Renal pelvis (tissue), 12 donors: ENCODE results near the gene ASIP. TPM values are rescaled to one million over a fixed set of nuclear protein-coding genes. Genes with fewer than 3 reads are reported as not detected.
"Not testable (repeated sequence)": the region's sequence is repeated elsewhere in the genome, so short reads cannot be mapped to it uniquely, and the experiment has no call there.

Source experiments
- DNase-seq: peaks from one replicate; pipeline ENCODE4 v3.0.0-alpha.2; 2013
- long read RNA-seq, 16 experiments: transcript quantifications; one replicate each; lab custom pipeline, GENCODE V29; 2026
- polyA plus RNA-seq, 3 donors: library from polyadenylated mRNA; unstranded; fragments of 120-200 nt; gene quantifications; one replicate each; pipeline ENCODE4 v1.2.1, GENCODE V29; 2013; ENCODE audit not compliant: insufficient read length in 3 of 3

Gene ASIP
- under 1 TPM; 0.34 to 0.76 (median 0.40) TPM for polyA plus RNA-seq
- long read RNA-seq, donor 1, partial matches to known transcripts: 104 of 111 reads
- long read RNA-seq, donor 1, other reads (novel, unspliced or antisense): 7 of 111 reads
- long read RNA-seq, donor 2, partial matches to known transcripts: 150 of 150 reads
- long read RNA-seq, donor 2, other reads (novel, unspliced or antisense): 0 of 150 reads
- long read RNA-seq, donor 3, partial matches to known transcripts: 81 of 81 reads
- long read RNA-seq, donor 3, other reads (novel, unspliced or antisense): 0 of 81 reads
- long read RNA-seq, donor 4: 0 reads
- long read RNA-seq, donor 5, partial matches to known transcripts: 12 of 41 reads
- long read RNA-seq, donor 5, other reads (novel, unspliced or antisense): 29 of 41 reads
- long read RNA-seq, donor 6, partial matches to known transcripts: 131 of 131 reads
- long read RNA-seq, donor 6, other reads (novel, unspliced or antisense): 0 of 131 reads
- long read RNA-seq, donor 7, partial matches to known transcripts: 127 of 127 reads
- long read RNA-seq, donor 7, other reads (novel, unspliced or antisense): 0 of 127 reads
- long read RNA-seq, donor 8: 0 reads
- long read RNA-seq, donor 9, partial matches to known transcripts: 139 of 139 reads
- long read RNA-seq, donor 9, other reads (novel, unspliced or antisense): 0 of 139 reads
- long read RNA-seq, donor 10, partial matches to known transcripts: 103 of 103 reads
- long read RNA-seq, donor 10, other reads (novel, unspliced or antisense): 0 of 103 reads
- long read RNA-seq, donor 11: 0 reads
- long read RNA-seq, donor 12, partial matches to known transcripts: 60 of 149 reads
- long read RNA-seq, donor 12, other reads (novel, unspliced or antisense): 89 of 149 reads
- long read RNA-seq, donor 13, partial matches to known transcripts: 42 of 42 reads
- long read RNA-seq, donor 13, other reads (novel, unspliced or antisense): 0 of 42 reads
- long read RNA-seq, donor 14, partial matches to known transcripts: 410 of 415 reads
- long read RNA-seq, donor 14, other reads (novel, unspliced or antisense): 5 of 415 reads
- long read RNA-seq, donor 15: 0 reads
- long read RNA-seq, donor 16, partial matches to known transcripts: 108 of 108 reads
- long read RNA-seq, donor 16, other reads (novel, unspliced or antisense): 0 of 108 reads

DNA sequence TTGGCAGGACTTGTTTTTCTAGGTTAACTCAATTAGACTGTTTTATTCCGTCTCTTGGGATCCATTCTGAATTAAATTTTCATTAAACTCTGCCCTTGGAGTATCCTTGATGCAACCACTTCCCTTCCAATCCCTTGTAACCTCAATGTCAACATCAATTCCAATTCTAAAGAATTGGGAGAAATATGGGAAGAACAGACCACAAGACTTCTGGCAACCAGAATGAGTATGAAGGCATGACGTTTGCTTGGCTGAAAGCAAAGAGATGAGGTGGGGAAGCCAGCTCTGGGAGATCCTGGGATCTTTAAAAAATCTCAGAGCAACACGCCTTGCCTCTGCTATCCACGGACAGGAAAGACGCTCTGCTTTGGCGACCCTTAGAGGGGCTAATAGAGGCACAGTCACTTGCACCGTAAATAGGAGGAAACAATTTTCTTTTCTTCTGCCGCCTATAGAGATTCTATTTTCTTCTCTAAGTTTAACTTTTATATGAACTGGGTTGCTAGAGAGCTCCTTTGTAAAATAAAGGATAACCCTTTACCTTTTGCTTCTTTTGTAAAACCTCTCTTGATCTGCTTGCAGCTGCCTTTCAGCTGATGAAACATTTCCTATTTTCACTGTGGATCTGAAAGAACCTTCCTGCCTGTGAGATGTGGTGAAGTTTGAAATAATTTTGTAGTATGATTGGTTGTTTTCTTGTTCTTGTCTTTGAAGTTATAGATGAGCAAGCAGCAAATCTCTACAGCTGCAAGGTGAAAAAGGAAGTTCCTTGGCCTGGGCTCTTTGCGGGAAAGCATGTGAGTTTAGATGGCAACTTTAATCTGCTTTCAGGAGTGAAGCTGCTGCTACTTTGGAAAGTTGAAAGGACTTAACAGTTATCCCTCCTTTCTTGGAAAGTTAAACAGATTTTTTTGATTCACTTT, at the start of gene ASIP:
TSS of gene ASIP (plus strand) at position 731 of the 923 bp plus-strand sequence. CDS start 18,952 bp downstream, outside the sequence.
- DNase-seq: no peak

DNA sequence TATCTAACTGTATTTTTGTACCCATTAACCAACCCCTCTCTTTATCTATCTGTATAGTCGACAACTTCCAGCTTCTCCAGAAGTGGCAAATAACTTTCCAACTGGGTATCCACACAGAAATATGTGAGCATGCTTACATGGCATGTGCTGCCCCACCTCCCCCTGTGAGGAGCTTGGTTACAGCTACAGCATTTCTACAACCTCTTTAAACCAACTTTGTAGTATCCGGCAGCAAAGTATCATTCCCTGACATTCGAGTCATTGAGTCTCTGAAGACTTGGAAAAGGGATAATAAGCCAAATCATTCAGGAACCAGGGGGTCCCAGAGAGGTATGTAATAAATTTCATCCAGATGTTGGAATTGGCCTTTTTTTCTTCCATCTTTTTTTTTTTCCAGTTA, 48.2 kb upstream of the ASIP start:
- DNase-seq: no peak

DNA sequence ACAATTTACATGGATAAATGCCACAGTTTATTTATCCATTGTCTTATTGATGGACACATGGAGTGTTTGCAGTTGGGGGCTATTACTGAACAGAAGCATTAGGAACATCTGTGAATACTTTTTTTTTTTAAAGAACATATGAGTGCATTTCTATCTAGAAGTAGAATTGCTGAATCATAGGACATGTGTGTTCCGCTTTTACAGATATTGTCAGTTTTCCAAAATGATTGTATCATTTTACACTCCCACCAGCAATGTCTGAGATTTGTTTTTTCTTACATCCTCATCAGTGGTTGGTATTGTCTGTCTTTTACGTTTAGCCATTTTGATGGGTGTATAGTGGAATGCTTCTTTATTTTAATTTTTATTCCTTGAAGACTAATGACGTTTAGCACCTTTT, 42.0 kb upstream of the ASIP start:
- no peak for DNase-seq

- no peak for DNase-seq
Observed at GRCh38 chr20:34200023-34200422, 41.2 kb upstream of the ASIP start.

GRCh38 chr20:34201531-34201930, 39.7 kb upstream of the ASIP start:
- DNase-seq: no peak

- DNase-seq: not testable (repeated sequence)
Observed at GRCh38 chr20:34205172-34205880, 35.9 kb upstream of the ASIP start.

- DNase-seq: no peak
Observed at GRCh38 chr20:34209111-34209510, 32.1 kb upstream of the ASIP start.

DNA sequence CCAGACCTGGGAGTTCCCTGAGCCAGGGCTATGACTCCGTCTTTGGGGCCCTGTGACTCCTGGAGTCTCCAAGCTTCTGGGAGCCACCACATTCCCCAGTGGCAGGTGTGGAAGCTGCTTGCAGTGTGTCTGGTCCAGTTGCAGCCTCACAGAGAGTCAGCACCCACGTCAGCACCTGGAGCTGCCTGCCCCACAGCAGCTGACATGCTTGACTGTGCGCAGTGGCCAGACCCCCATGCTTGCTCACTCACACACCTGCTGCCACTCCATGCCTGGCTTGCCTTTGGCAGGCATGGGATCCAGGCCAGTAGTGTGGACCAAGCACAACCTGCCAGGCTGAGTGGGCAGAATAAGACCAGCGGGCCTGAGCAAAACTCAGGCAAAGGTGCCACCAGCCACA, 31.0 kb upstream of the ASIP start:
- no peak for DNase-seq

DNA sequence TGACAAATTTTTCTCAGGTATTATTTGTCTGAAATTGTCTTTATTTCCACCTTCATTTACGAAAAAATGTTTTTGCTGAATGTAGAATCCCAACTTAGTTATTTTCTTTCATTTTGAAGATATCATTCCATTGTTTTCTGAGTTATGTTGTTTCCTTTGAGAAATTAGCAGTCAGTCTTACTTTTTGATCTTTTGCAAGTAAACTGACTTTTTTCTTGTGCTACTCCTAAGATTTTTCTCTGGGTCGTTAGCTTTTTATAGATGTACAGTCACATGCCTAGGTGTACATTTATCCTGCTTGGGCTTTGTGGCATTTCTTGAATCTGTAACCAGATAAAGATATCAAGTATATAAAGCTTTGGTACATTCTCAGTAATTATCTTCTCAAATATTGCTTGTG, 29.6 kb upstream of the ASIP start:
- DNase-seq: no peak

GRCh38 chr20:34213213-34213612, 28.0 kb upstream of the ASIP start:
- DNase-seq: no peak

GRCh38 chr20:34215711-34216381, 25.4 kb upstream of the ASIP start:
- peak; percentile 70 for DNase-seq

- DNase-seq: no peak
Observed at GRCh38 chr20:34216382-34216742, 24.9 kb upstream of the ASIP start.

DNA sequence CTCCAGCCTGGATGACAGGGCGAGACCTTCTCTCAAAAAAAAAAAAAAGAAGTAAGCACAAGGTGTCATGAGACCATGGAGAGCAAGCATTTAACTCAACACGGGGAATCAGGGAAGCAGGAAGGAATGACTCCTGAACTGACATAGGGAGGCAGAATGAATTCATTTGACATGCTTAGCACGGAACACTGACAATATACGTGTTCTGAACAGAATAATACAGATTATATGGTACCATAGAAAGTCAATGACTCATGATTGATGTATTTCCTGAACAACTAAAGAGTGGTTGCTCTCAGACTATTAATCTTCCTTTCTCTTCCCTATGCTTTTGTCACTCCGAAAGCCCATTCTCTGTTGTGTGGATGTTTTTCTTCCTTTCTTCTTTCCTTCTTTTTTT, 20.7 kb upstream of the ASIP start:
- no peak for DNase-seq

DNA sequence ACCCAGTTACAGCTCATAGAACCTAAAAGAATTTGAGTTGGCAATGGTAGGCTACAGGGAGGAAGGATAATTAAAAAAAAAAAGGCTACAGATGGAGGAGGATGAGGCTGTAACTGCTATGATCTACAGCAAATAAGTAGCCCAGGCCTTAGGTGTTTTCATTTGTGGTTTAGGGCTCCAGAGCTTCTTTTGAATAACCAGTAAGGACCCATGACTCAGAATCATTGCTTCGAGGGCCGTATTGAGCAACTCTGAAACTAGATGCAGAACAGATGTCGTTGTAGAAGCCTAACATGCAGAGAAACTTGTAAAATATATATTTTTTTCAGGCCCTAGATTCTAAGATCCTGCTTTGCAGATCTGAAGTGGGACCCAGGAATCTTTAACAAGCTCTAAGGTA, 19.0 kb upstream of the ASIP start:
- DNase-seq: no peak

GRCh38 chr20:34224251-34224650, 17.0 kb upstream of the ASIP start:
- not testable (repeated sequence) for DNase-seq

- no peak for DNase-seq
Observed at GRCh38 chr20:34231634-34232033, 9.6 kb upstream of the ASIP start.

DNA sequence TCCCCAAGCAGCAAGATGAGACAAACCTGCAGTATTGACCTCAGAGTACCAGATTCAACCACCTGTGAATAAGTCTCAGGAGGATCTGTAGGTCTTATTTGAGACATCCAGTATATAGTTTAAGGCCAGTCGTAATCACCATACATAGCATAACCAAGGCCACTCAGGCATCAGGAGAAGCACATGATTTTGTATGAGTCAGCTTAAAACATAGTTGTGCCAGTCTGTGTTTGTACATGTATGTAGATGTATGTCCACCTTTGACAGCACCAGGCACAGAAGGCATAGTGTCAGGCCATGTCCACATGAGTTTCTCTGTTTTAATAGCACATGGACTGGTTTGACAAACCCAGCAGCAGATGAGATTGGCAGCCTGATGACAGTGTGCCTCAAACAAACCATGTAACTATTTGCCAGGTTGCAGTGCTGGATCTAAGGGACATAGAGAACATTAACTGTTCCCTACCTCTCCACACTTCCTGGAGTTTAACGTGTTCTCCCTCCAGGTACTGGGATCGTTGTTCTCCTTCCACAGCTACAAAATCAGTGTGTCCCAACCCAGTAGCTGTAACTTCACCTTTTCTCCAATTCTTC, 8.6 kb upstream of the ASIP start:
- no peak for DNase-seq

DNA sequence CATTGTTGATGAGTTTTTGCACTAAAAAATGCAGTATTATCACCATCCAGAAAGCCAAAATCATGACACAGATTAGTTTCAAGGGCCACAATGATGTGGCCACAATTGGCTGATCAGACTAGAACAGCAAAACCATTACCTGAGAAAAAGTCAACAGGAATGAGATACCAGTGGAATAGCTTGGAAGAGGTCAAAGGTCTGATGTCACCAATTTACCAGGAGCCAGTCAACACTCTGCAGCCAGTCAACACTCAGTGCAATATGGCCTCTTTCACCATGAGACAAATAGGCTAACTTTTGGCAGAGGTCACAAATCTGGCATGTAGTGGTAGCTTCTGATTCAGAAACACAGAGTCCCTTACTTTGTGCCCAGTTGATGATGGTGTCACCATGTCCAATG, 7.5 kb upstream of the ASIP start:
- no peak for DNase-seq

- no peak for DNase-seq
Observed at GRCh38 chr20:34235875-34236274, 5.3 kb upstream of the ASIP start.

- DNase-seq: no peak
Observed at GRCh38 chr20:34237942-34238341, 3.3 kb upstream of the ASIP start.
